ENCODE data around the gene SASS6.
"Not testable (repeated sequence)": the region's sequence is repeated elsewhere in the genome, so short reads cannot be mapped to it uniquely, and the experiment has no call there.

Gene SASS6

GRCh38 chr1:100050139-100050538 lies 82.6 kb downstream of the SASS6 start:
- Histone ChIP-seq H3K4ac (ENCODE audit: low read depth in 1 of 2, low read length in 2 of 2) (no peak overlapping the region), H3K4me3 (ENCODE audit: insufficient read depth in 1 of 2, low read depth in 1 of 2, low read length in 2 of 2) (no peak overlapping the region)

DNA sequence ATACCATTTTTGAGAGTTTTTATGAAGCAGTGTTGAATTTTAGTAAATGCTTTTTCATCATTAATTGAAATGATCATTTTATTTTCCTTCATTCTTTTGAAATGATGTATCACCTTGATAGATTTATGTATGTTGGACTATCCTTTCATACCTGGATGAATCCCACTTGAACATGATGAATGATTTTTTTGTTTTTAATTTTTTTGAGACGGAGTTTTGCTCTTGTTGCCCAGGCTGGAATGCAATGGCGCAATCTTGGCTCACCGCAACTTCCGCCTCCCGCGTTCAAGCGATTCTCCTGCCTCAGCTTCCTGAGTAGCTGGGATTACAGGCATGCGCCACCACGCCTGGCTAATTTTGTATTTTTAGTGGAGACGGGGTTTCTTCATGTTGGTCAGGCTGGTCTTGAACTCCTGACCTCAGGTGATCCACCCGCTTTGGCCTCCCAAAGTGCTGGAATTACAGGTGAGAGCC lies 85.5 kb downstream of the SASS6 start:
- 96% methylated on average over 11 of the region's 11 CpGs for WGBS
- not testable (repeated sequence) for H2BK5ac ChIP-seq (ENCODE audit: low read depth, low read length, poor library complexity, severe bottlenecking); H3K4ac ChIP-seq (ENCODE audit: low read depth in 1 of 2, low read length in 2 of 2); H3K4me1 ChIP-seq (ENCODE audit: control insufficient read depth, insufficient read depth, low read depth, low read length); H2AK5ac ChIP-seq (ENCODE audit: low read length, severe bottlenecking); H4K91ac ChIP-seq (ENCODE audit: low read length); H3K14ac ChIP-seq (ENCODE audit: low read length in 2 of 2); H3K27me3 ChIP-seq (ENCODE audit: control insufficient read depth in 1 of 2, insufficient read depth in 1 of 2, low read length in 2 of 2); H4K8ac ChIP-seq (ENCODE audit: low read length); H3K79me1 ChIP-seq (replicated peaks; ENCODE audit: low read length, poor library complexity, severe bottlenecking); H3K9ac ChIP-seq (ENCODE audit: low read length); H2BK120ac ChIP-seq (ENCODE audit: low read depth, low read length); H3K18ac ChIP-seq (ENCODE audit: low read depth in 1 of 2, low read length in 2 of 2); H2AFZ ChIP-seq (ENCODE audit: low read depth, low read length); H3K4me3 ChIP-seq (ENCODE audit: insufficient read depth in 1 of 2, low read depth in 1 of 2, low read length in 2 of 2); H3K4me2 ChIP-seq (ENCODE audit: low read length, poor library complexity, severe bottlenecking); DNase-seq; H2BK12ac ChIP-seq (ENCODE audit: low read length in 2 of 2); H3K23ac ChIP-seq (ENCODE audit: low read length in 2 of 2); H2BK15ac ChIP-seq (ENCODE audit: low read depth, poor library complexity, severe bottlenecking); H3K27ac ChIP-seq (ENCODE audit: low read length, poor library complexity, severe bottlenecking); H3K9me3 ChIP-seq (ENCODE audit: control insufficient read depth, low read length)
- H3K36me3 ChIP-seq (ENCODE audit: control insufficient read depth in 1 of 2, insufficient read depth in 2 of 2, low read depth in 1 of 2, low read length in 2 of 2): peaks cover 0 to 21% of the 10 kb centered on the region in 2 experiments

More at GRCh38 chr1:100050139-100050538, 82.6 kb downstream of the SASS6 start:
- Histone ChIP-seq H3K4me1 (ENCODE audit: control insufficient read depth, insufficient read depth, low read depth, low read length) (no peaks in the 10 kb centered on the region), H2BK5ac (ENCODE audit: low read depth, low read length, poor library complexity, severe bottlenecking) (no peak overlapping the region), H2AFZ (ENCODE audit: low read depth, low read length) (no peak overlapping the region), H2BK12ac (ENCODE audit: low read length in 2 of 2) (no peak overlapping the region), H3K18ac (ENCODE audit: low read depth in 1 of 2, low read length in 2 of 2) (no peak overlapping the region), H3K9ac (ENCODE audit: low read length) (no peak overlapping the region), H3K23ac (ENCODE audit: low read length in 2 of 2) (no peak overlapping the region), H3K27me3 (ENCODE audit: control insufficient read depth in 1 of 2, insufficient read depth in 1 of 2, low read length in 2 of 2) (no peaks in the 10 kb centered on the region), H3K79me1 (replicated peaks; ENCODE audit: low read length, poor library complexity, severe bottlenecking) (peaks cover 10% of the 10 kb centered on the region), H3K4me2 (ENCODE audit: low read length, poor library complexity, severe bottlenecking) (no peak overlapping the region), H2BK120ac (ENCODE audit: low read depth, low read length) (no peak overlapping the region), H3K14ac (ENCODE audit: low read length in 2 of 2) (no peak overlapping the region), H3K36me3 (ENCODE audit: control insufficient read depth in 1 of 2, insufficient read depth in 2 of 2, low read depth in 1 of 2, low read length in 2 of 2) (peaks cover 3 to 17% of the 10 kb centered on the region in 2 experiments), H2BK15ac (ENCODE audit: low read depth, poor library complexity, severe bottlenecking) (no peak overlapping the region), H2AK5ac (ENCODE audit: low read length, severe bottlenecking) (no peak overlapping the region), H4K91ac (ENCODE audit: low read length) (no peak overlapping the region), H3K9me3 (ENCODE audit: control insufficient read depth, low read length) (no peaks in the 10 kb centered on the region), H3K27ac (ENCODE audit: low read length, poor library complexity, severe bottlenecking) (no peak overlapping the region), H4K8ac (ENCODE audit: low read length) (no peak overlapping the region)
- DNase-seq: no peak
- 100% methylated on average over 3 of the region's 4 CpGs for WGBS

GRCh38 chr1:100045206-100045605 lies 87.5 kb downstream of the SASS6 start:
- Histone ChIP-seq H3K18ac (ENCODE audit: low read depth in 1 of 2, low read length in 2 of 2) (no peak overlapping the region), H3K27me3 (ENCODE audit: control insufficient read depth in 1 of 2, insufficient read depth in 1 of 2, low read length in 2 of 2) (no peaks in the 10 kb centered on the region), H3K36me3 (ENCODE audit: control insufficient read depth in 1 of 2, insufficient read depth in 2 of 2, low read depth in 1 of 2, low read length in 2 of 2) (peaks cover 0 to 11% of the 10 kb centered on the region in 2 experiments), H2BK5ac (ENCODE audit: low read depth, low read length, poor library complexity, severe bottlenecking) (no peak overlapping the region), H3K9me3 (ENCODE audit: control insufficient read depth, low read length) (no peaks in the 10 kb centered on the region), H4K8ac (ENCODE audit: low read length) (no peak overlapping the region), H3K4me2 (ENCODE audit: low read length, poor library complexity, severe bottlenecking) (no peak overlapping the region), H3K27ac (ENCODE audit: low read length, poor library complexity, severe bottlenecking) (no peak overlapping the region), H3K4ac (ENCODE audit: low read depth in 1 of 2, low read length in 2 of 2) (no peak overlapping the region), H3K9ac (ENCODE audit: low read length) (no peak overlapping the region), H2AK5ac (ENCODE audit: low read length, severe bottlenecking) (no peak overlapping the region), H2BK15ac (ENCODE audit: low read depth, poor library complexity, severe bottlenecking) (no peak overlapping the region), H3K23ac (ENCODE audit: low read length in 2 of 2) (no peak overlapping the region), H3K4me3 (ENCODE audit: insufficient read depth in 1 of 2, low read depth in 1 of 2, low read length in 2 of 2) (no peak overlapping the region), H3K14ac (ENCODE audit: low read length in 2 of 2) (no peak overlapping the region), H2AFZ (ENCODE audit: low read depth, low read length) (no peak overlapping the region), H3K4me1 (ENCODE audit: control insufficient read depth, insufficient read depth, low read depth, low read length) (peaks cover 5% of the 10 kb centered on the region), H2BK120ac (ENCODE audit: low read depth, low read length) (no peak overlapping the region), H4K91ac (ENCODE audit: low read length) (no peak overlapping the region), H2BK12ac (ENCODE audit: low read length in 2 of 2) (no peak overlapping the region), H3K79me1 (replicated peaks; ENCODE audit: low read length, poor library complexity, severe bottlenecking) (peaks cover 4% of the 10 kb centered on the region)
- DNase-seq: no peak
- 96% methylated on average over 4 of the region's 5 CpGs for WGBS

GRCh38 chr1:100039591-100039990 lies 93.1 kb downstream of the SASS6 start:
- no peak overlapping the region for H3K4ac ChIP-seq (ENCODE audit: low read depth in 1 of 2, low read length in 2 of 2)
- H3K36me3 ChIP-seq (ENCODE audit: control insufficient read depth in 1 of 2, insufficient read depth in 2 of 2, low read depth in 1 of 2, low read length in 2 of 2): peaks cover 3 to 6% of the 10 kb centered on the region in 2 experiments
- H3K27ac ChIP-seq (ENCODE audit: low read length, poor library complexity, severe bottlenecking): no peak overlapping the region
- H2AK5ac ChIP-seq (ENCODE audit: low read length, severe bottlenecking): no peak overlapping the region
- no peak for DNase-seq
- no peak overlapping the region for H3K23ac ChIP-seq (ENCODE audit: low read length in 2 of 2)
- peak overlapping the region in 1 of 2 experiments; percentile 89 for H3K4me3 ChIP-seq (ENCODE audit: insufficient read depth in 1 of 2, low read depth in 1 of 2, low read length in 2 of 2)
- H4K8ac ChIP-seq (ENCODE audit: low read length): no peak overlapping the region
- no peak overlapping the region for H2BK5ac ChIP-seq (ENCODE audit: low read depth, low read length, poor library complexity, severe bottlenecking)
- H3K9me3 ChIP-seq (ENCODE audit: control insufficient read depth, low read length): no peaks in the 10 kb centered on the region
- no peak overlapping the region for H3K14ac ChIP-seq (ENCODE audit: low read length in 2 of 2)
- no CpG with 5 or more reads among the region's 2 CpGs for WGBS
- H2BK15ac ChIP-seq (ENCODE audit: low read depth, poor library complexity, severe bottlenecking): no peak overlapping the region
- H2BK120ac ChIP-seq (ENCODE audit: low read depth, low read length): no peak overlapping the region
- no peaks in the 10 kb centered on the region for H3K27me3 ChIP-seq (ENCODE audit: control insufficient read depth in 1 of 2, insufficient read depth in 1 of 2, low read length in 2 of 2)
- peaks cover 4% of the 10 kb centered on the region for H3K79me1 ChIP-seq (replicated peaks; ENCODE audit: low read length, poor library complexity, severe bottlenecking)
- peak overlapping the region; percentile 96 for H3K9ac ChIP-seq (ENCODE audit: low read length)
- no peak overlapping the region for H2AFZ ChIP-seq (ENCODE audit: low read depth, low read length)
- no peak overlapping the region for H2BK12ac ChIP-seq (ENCODE audit: low read length in 2 of 2)
- H3K18ac ChIP-seq (ENCODE audit: low read depth in 1 of 2, low read length in 2 of 2): no peak overlapping the region
- H3K4me1 ChIP-seq (ENCODE audit: control insufficient read depth, insufficient read depth, low read depth, low read length): peaks cover 5% of the 10 kb centered on the region
- H4K91ac ChIP-seq (ENCODE audit: low read length): no peak overlapping the region
- no peak overlapping the region for H3K4me2 ChIP-seq (ENCODE audit: low read length, poor library complexity, severe bottlenecking)
